RWPE1 (cell line): Measurements from ENCODE around the gene TAF9B.

Experiments
- CTCF ChIA-PET: fragments of 350-600 bp; sonication (Branson Sonifier 250); formaldehyde crosslinking; extraction: SDS; loops from one replicate; lab custom pipeline; 2021; lab: Yijun Ruan, JAX
- POLR2A ChIA-PET: fragments of 400-600 bp; formaldehyde crosslinking; extraction: SDS; loops from one replicate; lab custom pipeline; 2020; ENCODE audit warnings: antibody characterized with exemption; ENCODE audit not compliant: low non-redundant PET; lab: Yijun Ruan, JAX
- DNase-seq: peaks from one replicate; pipeline ENCODE4 v3.0.0; 2012; ENCODE audit warnings: low spot score
- H3K27ac ChIP-seq: fragments of 450-650 bp; 2 replicates; pipeline ENCODE4 v1.5.1; 2017
- CTCF ChIP-seq: fragments of 450-650 bp; conservative IDR thresholded peaks from 2 replicates; pipeline ENCODE4 v1.5.1; 2017; ENCODE audit warnings: low read depth, mild to moderate bottlenecking

The TAF9B gene

GRCh38 chrX:78124307-78124706 is 15.1 kb downstream of the TAF9B start:
- no peak for TF ChIP-seq CTCF
- H3K27ac ChIP-seq = no peak overlapping the region
- ChIA-PET POLR2A (no interaction called here), CTCF (no interaction called here)
- no peak for DNase-seq

- TF ChIP-seq CTCF = no peak
- no peak for DNase-seq
- no peak overlapping the region for H3K27ac ChIP-seq
- CTCF ChIA-PET = no interaction called here
- POLR2A ChIA-PET = no interaction called here
These were observed 16.3 kb downstream of the TAF9B start for GRCh38 chrX:78123190-78123589.

- no peak overlapping the region for H3K27ac ChIP-seq
- POLR2A ChIA-PET = no interaction called here
- no peak for TF ChIP-seq CTCF
- CTCF ChIA-PET = no interaction called here
- no peak for DNase-seq
These were observed 19.8 kb downstream of the TAF9B start for GRCh38 chrX:78119521-78120227.

- DNase-seq = no peak
- no peak overlapping the region for H3K27ac ChIP-seq
- TF ChIP-seq CTCF = no peak
- CTCF ChIA-PET = no interaction called here
- POLR2A ChIA-PET = no interaction called here
These were observed 20.8 kb downstream of the TAF9B start for GRCh38 chrX:78118628-78119027.

GRCh38 chrX:78116766-78117165 is 22.7 kb downstream of the TAF9B start:
- DNase-seq = no peak
- POLR2A ChIA-PET = no interaction called here
- CTCF ChIA-PET = no interaction called here
- no peak overlapping the region for H3K27ac ChIP-seq
- TF ChIP-seq CTCF = no peak

- ChIA-PET POLR2A (no interaction called here), CTCF (no interaction called here)
- H3K27ac ChIP-seq = no peak overlapping the region
- no peak for DNase-seq
- TF ChIP-seq CTCF = no peak
These were observed 23.1 kb downstream of the TAF9B start for GRCh38 chrX:78116365-78116764.
